K562 (cell line): ENCODE measurements around the gene CSNK1D. TPM values are rescaled to one million over a fixed set of nuclear protein-coding genes. Genes with fewer than 3 reads are reported as not detected.
A peak's percentile ranks its signal among the peaks of the same experiment; 100 is the strongest.

Experiments
- CBX1 ChIP-seq: sonication (generic); IDR thresholded peaks from 2 replicates; pipeline ENCODE4 v1.6.1; 2016; ENCODE audit warnings: antibody characterized with exemption, low read depth, mild to moderate bottlenecking
- CEBPG ChIP-seq, 3 experiments: fragments of 200-800 bp in 1 of 3; sonication (Bioruptor generic) in 1 of 3; sonication (generic) in 1 of 3; formaldehyde crosslinking in 1 of 3; IDR thresholded peaks in 2 of 3; conservative IDR thresholded peaks in 1 of 3; 2 replicates each; pipeline versions ENCODE4 v1.6.1 to v1.8.0; 2016 to 2022; ENCODE audit warnings: missing compliant biosample characterization in 2 of 3, missing genetic modification characterization in 2 of 3, mild to moderate bottlenecking in 1 of 3, missing genetic modification reagents in 1 of 3
- CREB3 ChIP-seq: fragments of 450-650 bp; conservative IDR thresholded peaks from 2 replicates; pipeline ENCODE4 v1.6.1; 2016; ENCODE audit warnings: missing genetic modification characterization, low read depth, mild to moderate bottlenecking, missing compliant biosample characterization, moderate library complexity
- CREM ChIP-seq: IDR thresholded peaks from 2 replicates; pipeline ENCODE4 v1.6.1; 2014; ENCODE audit warnings: antibody characterized with exemption, low read depth
- DPF2 ChIP-seq: fragments of 450-650 bp; IDR thresholded peaks from 2 replicates; pipeline ENCODE4 v1.6.1; 2016
- E2F6 ChIP-seq, 2 experiments: IDR thresholded peaks; 2 replicates each; pipeline ENCODE4 v1.6.1; 2011; ENCODE audit warnings: borderline replicate concordance in 1 of 2, control low read depth in 1 of 2, low read depth in 1 of 2, low read length in 1 of 2, mild to moderate bottlenecking in 1 of 2, mixed read lengths in 1 of 2, moderate library complexity in 1 of 2; ENCODE audit not compliant: insufficient read depth in 1 of 2, insufficient read length in 1 of 2, poor library complexity in 1 of 2, severe bottlenecking in 1 of 2; ENCODE audit errors: extremely low read depth in 1 of 2
- EGR1 ChIP-seq: fragments of 450-650 bp; conservative IDR thresholded peaks from 2 replicates; pipeline ENCODE4 v1.6.1; 2017; ENCODE audit warnings: mild to moderate bottlenecking
- EP400 ChIP-seq: fragments of 450-650 bp; IDR thresholded peaks from 2 replicates; pipeline ENCODE4 v1.6.1; 2017; ENCODE audit warnings: antibody characterized with exemption, mild to moderate bottlenecking, moderate library complexity
- GTF2A2 ChIP-seq: IDR thresholded peaks from 2 replicates; pipeline ENCODE4 v1.6.1; 2016; ENCODE audit warnings: mild to moderate bottlenecking, missing genetic modification characterization, missing compliant biosample characterization
- HDAC1 ChIP-seq, 2 experiments: fragments of 450-650 bp; IDR thresholded peaks; 2 replicates each; pipeline ENCODE4 v1.6.1; 2016 to 2017; ENCODE audit warnings: inconsistent platforms in 1 of 2, mild to moderate bottlenecking in 1 of 2, moderate library complexity in 1 of 2
- HIVEP1 ChIP-seq: fragments of 250-450 bp; sonication (Bioruptor Pico); IDR thresholded peaks from 2 replicates; pipeline ENCODE4 v1.4.0; 2020; ENCODE audit warnings: mild to moderate bottlenecking
- ID3 ChIP-seq, 2 experiments: fragments of 250-450 bp in 1 of 2; fragments of 450-650 bp in 1 of 2; sonication (Bioruptor Pico) in 1 of 2; IDR thresholded peaks; 2 replicates each; pipeline versions ENCODE4 v1.6.1 to v1.8.0; 2016 to 2021; ENCODE audit warnings: mild to moderate bottlenecking in 2 of 2, moderate library complexity in 2 of 2, missing compliant biosample characterization in 1 of 2, missing genetic modification characterization in 1 of 2
- L3MBTL2 ChIP-seq: fragments of 450-650 bp; IDR thresholded peaks from 2 replicates; pipeline ENCODE4 v1.6.1; 2016; ENCODE audit warnings: mild to moderate bottlenecking, moderate library complexity
- NR2C2 ChIP-seq, 2 experiments: fragments of 200-800 bp in 1 of 2; sonication (Bioruptor generic) in 1 of 2; sonication (generic) in 1 of 2; formaldehyde crosslinking in 1 of 2; IDR thresholded peaks; 2 replicates each; pipeline versions ENCODE4 v1.6.1 to v1.8.0; 2016 to 2022; ENCODE audit warnings: mild to moderate bottlenecking in 1 of 2, missing compliant biosample characterization in 1 of 2, missing genetic modification characterization in 1 of 2, missing genetic modification reagents in 1 of 2
- RAD51 ChIP-seq: fragments of 450-650 bp; IDR thresholded peaks from 2 replicates; pipeline ENCODE4 v1.7.1; 2016; ENCODE audit warnings: low read depth, mild to moderate bottlenecking, borderline replicate concordance
- USF1 ChIP-seq: sonication (generic); formaldehyde crosslinking; IDR thresholded peaks from 2 replicates; pipeline ENCODE4 v1.9.0; 2022; ENCODE audit warnings: mild to moderate bottlenecking, missing genetic modification reagents
- USF2 ChIP-seq: sonication (generic); formaldehyde crosslinking; IDR thresholded peaks from 2 replicates; pipeline ENCODE4 v1.5.0; 2020; ENCODE audit warnings: missing genetic modification reagents
- ZNF140 ChIP-seq: fragments of 250-450 bp; sonication (Bioruptor Pico); IDR thresholded peaks from 2 replicates; pipeline ENCODE4 v1.8.0; 2021; ENCODE audit warnings: moderate library complexity, mild to moderate bottlenecking, inconsistent platforms
- ZNF311 ChIP-seq: fragments of 250-450 bp; sonication (Bioruptor Pico); IDR thresholded peaks from 2 replicates; pipeline ENCODE4 v1.4.0; 2020; ENCODE audit warnings: mild to moderate bottlenecking, moderate library complexity
- ZNF324 ChIP-seq: fragments of 250-450 bp; sonication (Bioruptor Pico); IDR thresholded peaks from 2 replicates; pipeline ENCODE4 v1.4.0; 2020; ENCODE audit warnings: mild to moderate bottlenecking
- polyA plus RNA-seq, 8 experiments: library from polyadenylated mRNA; depleted of rRNA in 4 of 8; stranded (reverse) in 5 of 8; unstranded in 3 of 8; fragments of >200 nt; fragmentation: Nextera tagmentation in 2 of 8; fragmentation: Illumina TruSeq in 1 of 8; extraction: Ambion mirVana in 2 of 8; extraction: Trizol in 1 of 8; gene quantifications; 2 replicates each; pipeline versions ENCODE4 v1.2.1 to v1.2.3, GENCODE V29; 2011 to 2014; ENCODE audit warnings: inconsistent platforms in 1 of 8, missing spikeins in 1 of 8
- total RNA-seq, 7 experiments: library from RNA; depleted of rRNA in 6 of 7; stranded (reverse); fragments of >200 nt in 6 of 7; fragmentation: Illumina TruSeq in 2 of 7; extraction: Trizol in 2 of 7; gene quantifications; 2 replicates each; pipeline versions ENCODE4 v1.2.1 to v1.2.3, GENCODE V29; 2011 to 2021; ENCODE audit warnings: low replicate concordance in 1 of 7

Gene CSNK1D
- total and polyA plus RNA-seq, 9 of the 15 experiments (the other 6 are each of a cell fraction or from before 2014, with no cell fraction given): 6.5 to 133 (median 41.3) TPM

- TF ChIP-seq USF2 (peak; percentile 78), ID3 (CRISPR knock-in tag; IDR thresholded peaks at IDR 0.05) (no peak), ID3 (tag; IDR thresholded peaks at IDR 0.05) (no peak), L3MBTL2 (peak; percentile 56; the same call in 1 of the 2 replicates), CEBPG (CRISPR knock-in tag; IDR thresholded peaks at IDR 0.05) (peak; percentile 44; the same call in 1 of the 2 replicates), CEBPG (tag; conservative IDR thresholded peaks at IDR 0.05 in 1 of 2, IDR thresholded peaks at IDR 0.05 in 1 of 2) (no peak), NR2C2 (CRISPR knock-in tag; IDR thresholded peaks at IDR 0.05) (no peak), NR2C2 (tag; IDR thresholded peaks at IDR 0.05) (peak; percentile 75), CBX1 (peak; percentile 17; the same call in 1 of the 2 replicates), RAD51 (peak; percentile 70; the same call in 1 of the 2 replicates), USF1 (CRISPR knock-in tag) (peak; percentile 91), HDAC1 (IDR thresholded peaks at IDR 0.05) (peak in 1 of 2 experiments; percentile 60; a peak in 1 of 4 replicates), HIVEP1 (CRISPR knock-in tag) (peak; percentile 16; the same call in 1 of the 2 replicates), EGR1 (peak; percentile 90), ZNF140 (CRISPR knock-in tag) (no peak), DPF2 (0 out of 2 replicates have a peak, but pooled peaks have one; percentile 21), CREM (no peak), EP400 (peak; percentile 46), E2F6 (IDR thresholded peaks at IDR 0.05; ENCODE audit: borderline replicate concordance in 1 of 2, extremely low read depth in 1 of 2, insufficient read depth in 1 of 2, insufficient read length in 1 of 2, low read depth in 1 of 2, low read length in 1 of 2, poor library complexity in 1 of 2, severe bottlenecking in 1 of 2) (peak in 1 of 2 experiments; percentile 59), ZNF311 (CRISPR knock-in tag) (no peak), CREB3 (tag) (no peak), ZNF324 (CRISPR knock-in tag) (no peak), GTF2A2 (tag) (no peak)
These were observed 60.1 kb downstream of the CSNK1D start (continued) for GRCh38 chr17:82213251-82214011.
